Metanephros (tissue), 2 donors: ENCODE data around the gene CNTNAP1. TPM values are rescaled to one million over a fixed set of nuclear protein-coding genes. Genes with fewer than 3 reads are reported as not detected.

Experiments used
- small RNA-seq: library from RNA; depleted of rRNA; stranded (forward); fragments of <200 nt; gene quantifications from one replicate; pipeline ENCODE3, GENCODE V24; 2014; ENCODE audit warnings: low replicate concordance
- total RNA-seq: library from RNA; depleted of rRNA; stranded (reverse); fragments of >200 nt; gene quantifications from one replicate; pipeline ENCODE4 v1.2.3, GENCODE V29; 2014

The CNTNAP1 gene
- 13.6 TPM for total RNA-seq

DNA sequence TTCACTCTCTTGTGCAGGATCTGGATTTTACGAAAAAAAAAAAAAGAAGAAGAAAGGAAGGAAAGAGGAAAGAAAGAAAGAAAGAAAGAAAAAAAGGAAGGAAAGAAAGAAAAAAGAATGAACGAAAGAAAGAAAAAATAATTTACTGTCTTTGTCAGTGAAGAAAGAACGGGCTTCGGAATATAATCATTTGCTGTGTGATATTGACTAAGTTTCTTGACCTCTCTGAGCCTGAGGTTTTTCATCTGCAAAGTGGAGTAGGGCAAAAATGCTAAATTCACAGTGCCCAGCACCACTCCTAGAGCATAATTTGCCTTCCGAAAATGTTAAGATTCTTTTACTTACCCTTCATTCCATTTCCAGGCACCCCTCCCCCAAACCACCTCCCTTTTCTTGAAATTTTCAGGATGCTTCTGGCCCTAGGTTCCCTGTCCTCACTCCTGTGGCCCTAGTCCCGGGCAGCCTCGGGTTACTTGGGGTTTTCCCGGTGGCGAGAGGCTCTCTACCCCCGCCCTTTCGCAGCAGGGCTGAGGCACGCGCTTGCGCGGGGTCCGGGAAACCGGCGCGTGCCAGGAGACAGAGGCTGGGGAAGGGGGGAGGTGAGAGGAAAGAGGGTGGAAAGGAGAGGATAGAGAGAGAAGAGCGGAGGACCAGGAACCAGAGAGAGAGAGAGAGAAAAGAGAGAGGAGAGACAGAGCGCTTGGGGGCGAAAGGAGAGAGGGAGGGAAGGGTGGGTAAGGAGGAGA lies at the start of gene CNTNAP1:
TSS of gene CNTNAP1 (plus strand) at position 556 of the 746 bp plus-strand sequence. CDS start 299 bp downstream, outside the sequence.

DNA sequence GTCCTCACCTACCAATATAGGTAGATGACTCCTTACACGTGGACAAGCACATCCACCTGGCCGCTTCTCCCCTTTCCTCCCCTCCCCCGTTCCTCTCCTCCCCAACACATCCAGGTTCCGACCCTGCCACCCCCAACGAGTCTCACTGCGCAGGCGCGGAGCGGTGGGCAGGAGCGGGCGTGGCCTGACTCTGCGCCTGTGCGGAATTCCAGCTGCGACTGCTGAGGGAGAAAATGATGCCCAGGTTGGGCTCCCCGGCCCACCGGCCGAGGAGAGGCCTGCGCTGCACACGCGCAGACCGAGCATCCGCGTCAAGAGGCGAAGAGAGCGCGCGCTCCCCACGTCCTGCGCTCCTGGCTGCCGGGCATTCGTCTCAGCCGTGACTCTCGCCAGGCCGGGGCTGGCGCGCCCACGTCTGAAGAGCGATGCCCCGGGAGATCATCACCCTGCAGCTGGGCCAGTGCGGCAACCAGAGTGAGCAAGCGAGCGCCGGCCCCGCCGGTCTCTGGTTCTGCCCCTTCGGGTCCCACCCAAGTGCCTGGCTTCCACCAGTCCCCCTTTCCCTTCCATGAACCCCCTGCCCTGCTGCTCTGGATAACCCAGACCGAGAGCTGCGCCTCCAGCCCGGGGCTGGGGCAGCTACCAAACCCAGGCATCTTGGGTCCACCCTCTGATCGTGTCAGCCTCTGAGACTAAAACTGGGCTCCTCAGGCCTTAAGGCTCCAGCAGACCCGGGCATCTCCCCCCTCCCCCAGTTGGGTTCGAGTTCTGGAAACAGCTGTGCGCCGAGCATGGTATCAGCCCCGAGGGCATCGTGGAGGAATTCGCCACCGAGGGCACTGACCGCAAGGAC lies 23.0 kb upstream of the CNTNAP1 start, which contains the start of gene TUBG2:
TSS of gene TUBG2 (plus strand) at position 206 of the 853 bp plus-strand sequence. CDS start at position 426, 220 bp downstream.

DNA sequence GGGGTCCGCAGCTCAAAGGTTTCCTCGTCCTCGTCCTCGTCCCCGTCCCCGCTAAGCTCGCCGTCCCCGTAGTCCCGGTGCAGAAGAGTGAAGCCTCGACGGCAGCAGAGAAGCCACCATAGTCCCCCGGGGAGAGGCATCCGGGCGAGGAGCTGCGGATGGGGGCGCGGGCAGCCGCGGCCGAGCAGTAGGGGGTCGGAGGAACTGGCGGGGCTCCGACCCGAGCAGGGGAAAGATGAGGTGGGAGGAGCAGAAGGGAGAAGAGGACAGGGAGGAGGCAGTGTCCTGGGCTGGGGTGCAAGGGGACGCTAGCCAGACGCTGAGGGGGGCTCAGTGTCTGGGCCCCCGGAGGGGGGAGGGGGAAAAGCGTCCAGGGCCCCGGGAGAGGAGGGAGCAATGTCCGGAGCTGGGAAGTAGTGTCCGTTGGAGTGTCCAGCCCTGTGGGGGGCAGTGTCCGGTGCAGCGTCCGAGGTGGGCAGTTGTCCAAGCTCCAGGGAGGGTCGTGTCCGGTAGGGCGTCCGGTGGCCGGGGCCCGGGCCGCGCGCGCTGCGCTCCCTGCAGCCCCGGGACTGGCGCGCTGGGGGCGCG lies 5.8 kb upstream of the CNTNAP1 start, which contains the start of gene PLEKHH3:
TSS of gene PLEKHH3 (minus strand) at position 571 of the 588 bp plus-strand sequence. CDS start at position 140, 431 bp downstream.

GRCh38 chr17:42744806-42745617 lies 62.7 kb downstream of the CNTNAP1 start, which contains the start of gene EZH1:
Gene EZH1, minus strand, starts transcription at chr17:42745040. Its CDS starts 16,099 bp downstream, at chr17:42728941.

Small RNAs within 50 kb of the gene (small RNA-seq; reads per million reads assigned to genes)
- gene MIR6780A: not detected

Other genes with a start within 250 kb of the CNTNAP1 start
- gene ATP6V0A1, start 223.7 kb upstream of the CNTNAP1 start, total RNA-seq: 61.6 TPM
- 33.8 TPM for gene NAGLU, start 146.3 kb upstream of the CNTNAP1 start, total RNA-seq
- 2.3 TPM for gene HSD17B1, start 129.6 kb upstream of the CNTNAP1 start, total RNA-seq
- gene COASY, start 120.4 kb upstream of the CNTNAP1 start, total RNA-seq: 31.4 TPM
- gene MLX, start 115.4 kb upstream of the CNTNAP1 start, total RNA-seq: 29.0 TPM
- 3.2 TPM for gene PSMC3IP, start 104.8 kb upstream of the CNTNAP1 start, total RNA-seq
- 65.3 TPM for gene RETREG3, start 73.2 kb upstream of the CNTNAP1 start, total RNA-seq
- gene TUBG1, start 72.8 kb upstream of the CNTNAP1 start, total RNA-seq: 21.4 TPM
- 25.5 TPM for gene TUBG2, start 23.2 kb upstream of the CNTNAP1 start, total RNA-seq
- gene PLEKHH3, start 5.5 kb upstream of the CNTNAP1 start, total RNA-seq: 34.7 TPM
- gene CCR10, start 688 bp upstream of the CNTNAP1 start, total RNA-seq: 2.2 TPM
- gene EZH1, start 62.5 kb downstream of the CNTNAP1 start, total RNA-seq: 32.3 TPM
- 34.9 TPM for gene RAMP2, start 78.7 kb downstream of the CNTNAP1 start, total RNA-seq
- 65.6 TPM for gene VPS25, start 90.9 kb downstream of the CNTNAP1 start, total RNA-seq
- 11.4 TPM for gene WNK4, start 98.1 kb downstream of the CNTNAP1 start, total RNA-seq
- gene COA3, start 116.2 kb downstream of the CNTNAP1 start, total RNA-seq: 108 TPM
- gene CNTD1, start 116.3 kb downstream of the CNTNAP1 start, total RNA-seq: 0.18 TPM
- 126 TPM for gene BECN1, start 141.8 kb downstream of the CNTNAP1 start, total RNA-seq
- 36.5 TPM for gene PSME3, start 150.9 kb downstream of the CNTNAP1 start, total RNA-seq
- gene AOC2, start 162.0 kb downstream of the CNTNAP1 start, total RNA-seq: 1.6 TPM
- 9.6 TPM for gene AOC3, start 168.7 kb downstream of the CNTNAP1 start, total RNA-seq
- 6.0 TPM for gene G6PC1, start 218.3 kb downstream of the CNTNAP1 start, total RNA-seq